Femur (tissue), 1 donor: ENCODE measurements around the gene ACTL8.

Source experiments
- DNase-seq: peaks from one replicate; pipeline ENCODE4 v3.0.0-alpha.2; 2017

The ACTL8 gene, protein sequence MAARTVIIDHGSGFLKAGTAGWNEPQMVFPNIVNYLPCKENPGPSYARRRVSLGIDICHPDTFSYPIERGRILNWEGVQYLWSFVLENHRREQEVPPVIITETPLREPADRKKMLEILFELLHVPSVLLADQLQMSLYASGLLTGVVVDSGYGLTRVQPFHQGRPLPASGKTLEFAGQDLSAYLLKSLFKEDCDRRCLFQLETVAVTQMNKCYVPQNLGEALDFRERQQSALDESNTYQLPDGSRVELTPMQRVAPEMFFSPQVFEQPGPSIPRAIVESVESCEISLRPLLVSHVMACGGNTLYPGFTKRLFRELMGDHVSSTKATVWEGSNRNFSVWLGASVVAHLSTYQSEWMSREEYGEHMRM

DNA sequence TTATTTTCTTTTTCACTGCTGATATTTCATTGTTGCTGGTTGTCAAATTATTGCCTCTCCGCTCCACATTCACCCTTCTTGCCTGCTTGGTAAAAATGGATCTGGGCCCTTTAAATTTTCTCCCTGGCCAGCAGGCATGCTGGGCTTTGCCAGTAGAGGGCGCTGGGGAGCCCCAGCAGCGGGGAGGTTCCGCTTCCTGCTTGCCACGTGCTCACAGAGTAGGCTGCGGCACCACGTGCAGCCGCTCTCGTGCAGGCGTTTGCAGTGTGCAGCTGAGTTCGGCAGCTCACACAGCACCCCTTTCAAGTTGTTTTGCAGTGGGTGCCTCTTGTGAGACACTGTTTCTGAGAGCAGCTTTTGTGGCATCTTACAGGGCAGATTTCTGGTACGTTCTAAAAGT lies at the start of gene ACTL8:
TSS of gene ACTL8 (plus strand) at position 214 of the 400 bp plus-strand sequence. CDS start 67,676 bp downstream, outside the sequence.
- no peak for DNase-seq

DNA sequence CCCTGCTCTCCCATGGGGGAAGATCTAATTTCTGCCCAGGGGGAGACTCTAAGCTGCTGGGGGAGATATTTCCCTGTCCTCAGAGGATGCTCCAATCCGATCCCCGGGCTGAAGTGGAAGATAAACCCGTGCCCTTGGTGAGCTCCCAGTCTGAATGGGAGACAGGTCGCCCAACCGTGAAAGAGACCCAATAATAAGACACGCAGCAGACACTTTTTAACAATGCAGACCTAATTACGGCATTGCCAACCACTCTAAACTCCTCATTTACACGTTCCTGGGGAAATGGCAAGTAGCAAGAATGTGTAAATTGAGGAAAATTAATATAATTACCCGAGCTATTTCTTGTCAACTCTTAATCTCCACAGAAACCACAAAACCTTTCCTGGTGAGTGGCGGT lies 48.7 kb upstream of the ACTL8 start:
- DNase-seq: no peak

GRCh38 chr1:17709981-17710380 lies 45.2 kb upstream of the ACTL8 start:
- DNase-seq: no peak

- no peak for DNase-seq
These were observed 44.1 kb upstream of the ACTL8 start for GRCh38 chr1:17710889-17711576.

- no peak for DNase-seq
These were observed 43.6 kb upstream of the ACTL8 start for GRCh38 chr1:17711577-17711910.

DNA sequence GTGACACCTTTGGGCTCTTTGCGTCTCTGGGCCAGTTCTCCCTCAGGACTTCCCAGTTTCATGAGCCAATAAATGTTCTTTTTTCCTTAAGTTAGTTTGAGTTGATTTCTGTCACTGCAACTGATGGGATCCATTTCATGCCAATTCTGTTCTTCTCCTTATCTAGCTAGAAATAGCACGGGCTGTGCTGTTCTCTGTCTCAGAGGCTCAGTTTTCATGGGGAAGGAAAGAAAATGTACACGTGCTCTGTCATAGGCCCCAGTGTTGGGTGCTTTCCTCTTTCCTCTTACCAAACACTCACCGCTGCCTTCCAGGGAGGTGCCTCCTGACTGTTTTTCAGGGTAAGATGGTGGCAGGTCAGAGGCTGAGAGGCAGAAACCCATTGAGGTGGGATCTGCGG lies 43.2 kb upstream of the ACTL8 start:
- no peak for DNase-seq

DNA sequence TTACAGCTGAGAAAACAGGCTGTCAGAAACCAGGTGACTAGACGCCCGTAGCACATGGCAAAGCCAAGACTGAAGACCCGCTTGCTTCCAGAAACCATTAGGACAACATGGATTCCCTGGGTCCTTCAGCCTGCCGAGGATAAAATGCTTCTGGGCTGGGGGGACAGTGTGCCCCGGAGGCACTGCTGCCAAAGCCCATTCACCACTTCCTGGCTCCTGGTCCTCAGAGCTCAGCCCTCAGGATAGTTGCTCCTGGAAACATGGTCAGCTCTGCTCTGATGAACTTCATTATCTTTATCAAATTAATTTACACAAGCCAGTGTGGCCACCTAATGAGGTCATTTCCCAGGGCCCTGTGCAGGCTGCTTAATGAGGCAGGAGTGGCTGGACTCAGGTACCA lies 41.1 kb upstream of the ACTL8 start:
- DNase-seq: no peak

DNA sequence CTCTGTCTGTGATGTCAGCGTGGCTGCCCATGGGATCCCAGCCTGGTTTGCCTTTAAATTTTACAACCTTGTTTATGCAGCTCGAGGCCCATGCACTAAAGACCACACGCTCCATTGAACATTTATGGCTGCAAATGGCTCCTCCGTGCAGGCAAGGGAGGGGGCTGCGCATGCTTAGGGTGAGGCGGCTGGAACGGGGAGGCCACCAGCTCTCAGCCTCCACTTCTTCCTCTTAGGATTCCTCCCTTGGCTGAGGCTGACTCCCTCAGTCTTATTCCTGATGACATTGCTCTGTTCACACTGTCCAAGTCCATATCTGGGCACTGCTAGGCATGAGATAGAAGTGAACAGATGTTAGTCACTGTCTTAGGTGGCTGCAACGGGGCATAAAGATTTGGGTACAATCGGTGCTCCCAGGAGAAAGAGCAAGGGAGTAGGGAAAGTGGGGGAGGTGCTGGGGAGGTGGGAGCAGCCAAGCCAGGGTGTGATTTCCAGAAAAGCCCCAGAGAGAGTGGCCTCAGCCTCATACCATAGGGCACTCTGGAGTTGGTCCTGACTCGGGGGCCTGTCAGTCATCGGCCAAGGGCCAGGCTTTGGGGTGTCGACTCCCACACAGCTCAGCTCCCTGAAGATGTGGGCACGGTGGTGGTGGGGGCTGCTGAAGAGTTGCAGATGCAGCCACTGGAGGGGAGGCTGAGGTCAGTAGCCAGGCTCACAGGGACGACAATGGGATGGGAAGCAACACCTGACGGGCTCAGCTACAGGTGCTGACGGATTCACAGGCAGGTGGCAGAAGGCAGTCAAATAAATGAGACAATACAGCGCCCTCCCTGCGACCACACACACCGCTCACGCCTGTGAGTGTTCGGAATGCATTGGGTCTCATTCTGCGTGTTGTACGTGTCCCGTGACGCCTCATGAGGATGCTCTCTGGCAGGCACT lies 37.3 kb upstream of the ACTL8 start:
- DNase-seq: no peak

DNA sequence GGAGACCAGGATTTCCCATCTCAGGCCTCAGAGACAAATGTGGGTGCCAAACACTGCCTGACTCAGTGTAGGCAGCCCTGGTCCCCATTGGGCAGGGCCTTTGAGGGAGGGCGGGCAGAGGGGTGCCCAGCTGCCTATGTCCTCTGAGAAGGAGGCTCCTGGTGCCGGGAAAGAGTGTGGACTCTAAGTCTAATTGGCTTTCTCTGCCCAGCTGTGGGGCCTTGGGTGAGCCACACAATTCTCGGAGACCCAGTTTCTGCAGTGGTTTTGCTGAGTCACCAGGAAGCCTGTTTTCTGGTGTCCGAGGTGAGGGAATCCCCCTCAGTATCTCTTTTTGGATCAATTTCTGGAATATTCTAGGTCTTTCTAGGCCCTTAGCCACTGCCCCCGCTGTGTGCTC lies 35.3 kb upstream of the ACTL8 start:
- no peak for DNase-seq

- no peak for DNase-seq
These were observed 33.7 kb upstream of the ACTL8 start for GRCh38 chr1:17721444-17721843.

DNA sequence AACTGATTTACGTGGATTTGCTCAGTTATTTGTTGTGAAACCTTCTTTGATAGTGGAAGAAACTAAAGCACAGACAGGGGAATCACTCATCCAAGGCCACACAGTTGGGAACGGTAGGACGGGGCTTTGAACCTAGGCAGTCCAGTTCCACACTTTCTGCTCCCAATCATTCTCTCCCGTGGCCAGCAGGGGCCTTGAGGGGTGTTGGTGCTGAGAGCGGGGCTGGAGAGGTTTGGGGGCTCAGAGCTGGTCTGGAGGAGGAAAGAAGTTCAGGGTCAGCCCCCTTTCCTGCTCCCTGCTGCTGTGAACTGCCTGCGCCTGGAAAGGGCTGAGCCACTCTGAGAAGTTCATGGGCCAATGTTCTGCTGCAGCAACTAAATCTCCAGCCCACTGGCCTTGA lies 31.4 kb upstream of the ACTL8 start:
- DNase-seq: no peak

DNA sequence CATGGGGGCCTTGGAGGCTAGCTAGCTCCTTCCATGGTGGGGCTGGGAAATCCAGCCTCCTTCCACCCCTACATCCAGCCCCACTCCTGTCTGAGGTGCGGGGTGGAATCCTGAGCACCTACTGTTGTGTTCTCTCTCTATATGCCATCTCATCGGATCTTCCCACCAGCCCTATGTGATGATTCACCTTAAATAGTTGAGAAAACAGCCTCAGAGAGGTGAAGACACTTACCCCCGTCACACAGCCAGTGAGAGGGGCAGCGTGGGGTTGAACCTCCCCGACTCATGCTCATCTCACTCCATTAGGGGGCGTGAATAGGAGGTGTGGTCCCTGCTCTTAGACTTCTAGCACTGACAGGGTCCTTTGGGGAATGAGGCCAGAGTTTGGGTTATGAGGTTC lies 31.0 kb upstream of the ACTL8 start:
- no peak for DNase-seq

DNA sequence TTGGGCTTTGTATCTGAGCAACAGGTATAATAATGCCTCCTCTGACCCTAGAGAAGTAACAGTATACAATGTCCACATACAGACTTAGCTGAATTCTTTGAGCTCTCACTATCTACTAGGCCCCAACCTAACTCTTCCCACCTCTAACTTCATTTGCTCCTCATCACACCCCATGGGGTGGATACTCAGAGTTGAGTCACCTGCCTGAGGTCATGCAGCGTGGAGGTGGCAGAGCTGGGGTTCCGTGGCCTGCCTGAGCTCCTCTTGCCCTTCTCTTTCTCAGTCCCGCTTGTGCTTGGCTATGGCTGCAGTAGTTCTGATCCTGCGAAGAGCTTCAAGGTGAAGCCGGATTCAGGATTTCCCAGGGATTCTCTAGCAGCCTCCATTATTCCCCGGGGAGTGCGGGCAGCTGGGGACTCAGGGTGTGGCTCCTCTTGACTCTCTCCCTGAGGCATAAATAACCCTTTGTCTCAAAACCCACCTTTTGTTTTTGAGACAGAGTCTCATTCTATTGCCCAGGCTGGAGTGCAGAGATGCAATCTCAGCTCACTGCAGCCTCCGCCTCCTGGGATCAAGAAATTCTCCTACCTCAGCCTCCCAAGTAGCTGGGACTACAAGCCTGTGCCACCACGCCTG lies 29.9 kb upstream of the ACTL8 start:
- no peak for DNase-seq

DNA sequence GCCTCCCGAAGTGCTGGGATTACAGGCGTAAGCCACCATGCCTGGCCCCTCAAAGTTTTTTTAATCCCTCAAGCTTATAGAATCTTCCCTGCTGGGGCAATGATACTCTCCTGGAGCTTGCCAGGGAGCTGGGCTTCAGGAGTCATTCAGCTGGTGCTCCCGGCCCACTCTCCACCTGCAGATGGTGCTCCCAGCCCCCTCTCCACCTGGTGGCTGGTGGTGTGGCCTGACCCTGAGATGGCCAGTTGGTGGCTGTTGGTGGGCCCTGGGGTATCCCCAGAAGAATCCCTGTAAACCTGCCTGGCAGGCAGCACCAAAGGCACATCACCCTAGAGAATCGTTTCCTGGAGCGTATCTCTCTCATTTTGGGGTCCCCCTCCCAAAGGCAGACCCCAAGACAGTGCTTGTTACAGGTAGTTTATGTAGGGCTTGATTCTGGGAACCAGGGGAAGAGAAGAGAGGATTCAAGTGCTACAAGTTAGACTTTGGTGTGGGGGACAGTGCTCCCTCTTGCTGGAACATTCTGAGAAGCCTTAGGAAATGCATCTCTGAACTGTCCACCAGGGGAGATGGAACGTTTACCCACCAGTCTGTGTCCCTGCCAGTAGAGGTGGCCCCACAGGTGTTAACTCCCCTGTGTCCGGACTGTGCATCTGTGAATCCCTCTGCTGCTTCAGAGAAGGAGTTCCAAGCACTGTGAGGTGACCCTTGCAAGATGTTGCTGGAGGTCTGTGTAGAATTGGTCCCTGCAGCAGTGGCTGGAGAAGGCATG lies 29.1 kb upstream of the ACTL8 start:
- no peak for DNase-seq

DNA sequence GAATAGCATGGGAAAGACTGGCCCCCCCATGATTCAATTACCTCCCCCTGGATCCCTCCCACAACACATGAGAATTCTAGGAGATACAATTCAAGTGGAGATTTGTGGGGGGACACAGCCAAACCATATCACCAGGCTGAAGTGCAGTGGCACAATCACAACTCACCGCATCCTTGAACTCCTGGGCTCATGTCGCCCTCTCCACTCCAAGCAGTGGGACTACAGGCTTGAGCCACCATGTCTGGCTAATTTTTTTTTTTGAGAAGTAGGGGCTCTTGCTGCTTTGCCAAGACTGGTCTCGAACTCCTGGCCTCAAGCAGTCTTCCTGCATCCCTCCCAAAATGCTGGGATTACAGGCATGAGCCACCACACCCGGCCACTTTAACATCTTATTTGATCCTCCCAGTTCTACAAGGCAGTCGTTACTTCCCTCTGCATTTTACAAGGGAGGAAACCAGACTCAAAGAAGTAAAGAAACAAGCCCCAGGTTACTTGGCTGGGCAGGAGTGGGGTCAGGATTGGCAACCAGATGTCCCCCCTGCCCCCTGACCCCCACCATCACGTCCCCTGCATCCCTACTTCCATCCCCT lies 26.9 kb upstream of the ACTL8 start:
- no peak for DNase-seq

- DNase-seq: no peak
These were observed 25.9 kb upstream of the ACTL8 start for GRCh38 chr1:17729248-17729647.

DNA sequence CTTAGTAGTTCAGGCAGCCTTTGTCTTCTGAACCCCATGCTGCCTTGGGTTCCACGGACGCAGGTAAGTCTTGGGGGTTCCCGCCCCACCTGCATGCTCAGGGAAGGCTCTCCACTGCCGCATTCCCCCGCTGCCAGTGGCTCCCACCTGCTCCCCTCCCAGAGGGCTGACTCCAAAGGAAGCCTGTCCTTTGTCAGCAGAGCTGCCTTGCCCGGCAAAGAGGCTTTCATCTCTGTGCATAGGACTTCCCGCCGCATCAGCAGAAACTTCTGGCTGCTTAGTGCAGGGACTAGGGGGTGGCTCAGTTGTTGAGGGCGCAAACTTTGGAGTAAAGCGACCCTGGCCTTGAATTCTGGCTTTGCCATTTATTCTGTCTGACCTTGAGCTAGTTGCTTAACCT lies 25.2 kb upstream of the ACTL8 start:
- DNase-seq: no peak

- no peak for DNase-seq
These were observed 23.7 kb upstream of the ACTL8 start for GRCh38 chr1:17731460-17731859.

DNA sequence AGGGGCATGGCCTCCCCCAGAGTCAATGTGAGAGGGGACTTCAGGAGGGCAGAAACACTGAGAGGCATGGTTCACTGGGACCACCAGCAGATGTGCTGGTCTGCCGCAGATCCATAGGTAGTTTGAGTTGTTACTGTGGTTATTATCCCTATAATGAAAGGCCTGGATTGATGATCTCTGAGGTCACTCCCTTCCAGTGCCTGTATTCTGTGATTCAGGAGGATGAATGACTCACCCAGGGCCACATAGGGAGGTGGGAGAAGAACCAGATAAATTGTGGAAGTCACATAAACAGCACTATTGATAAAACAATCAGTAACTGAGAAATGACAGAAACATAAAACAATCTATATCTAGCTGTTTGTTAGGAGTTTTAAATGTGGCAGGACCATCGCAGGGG lies 22.7 kb upstream of the ACTL8 start:
- no peak for DNase-seq

DNA sequence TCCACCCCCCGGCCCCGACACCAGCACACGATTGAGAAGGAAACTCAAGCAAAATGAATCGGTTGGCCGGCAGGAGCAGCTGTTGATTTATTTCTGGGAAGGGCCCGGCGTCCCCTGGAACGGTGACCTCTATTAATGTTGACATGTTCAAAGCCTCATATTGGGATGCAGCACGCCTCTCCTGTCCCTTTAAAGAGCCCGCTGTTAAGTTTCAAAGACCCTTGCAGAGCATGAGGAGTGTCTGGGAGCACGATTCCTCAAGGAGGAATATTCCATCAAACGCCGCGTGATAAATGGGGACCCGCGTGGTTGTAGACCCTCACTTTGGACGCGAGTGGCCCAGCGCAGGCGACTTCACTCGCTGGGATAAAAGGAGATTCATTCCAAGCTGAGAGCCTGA lies 21.5 kb upstream of the ACTL8 start:
- no peak for DNase-seq

GRCh38 chr1:17734609-17735008 lies 20.5 kb upstream of the ACTL8 start:
- no peak for DNase-seq

GRCh38 chr1:17735348-17735747 lies 19.8 kb upstream of the ACTL8 start:
- DNase-seq: no peak
